HG03097 (cell line): ENCODE data around the gene CTPS2.

Experiments used
- ATAC-seq: cut with Tn5 transposase; IDR thresholded peaks from one replicate; pipeline ENCODE4 v1.9.1; 2021; ENCODE audit not compliant: unreplicated experiment, low FRiP score

CTPS2 gene

DNA sequence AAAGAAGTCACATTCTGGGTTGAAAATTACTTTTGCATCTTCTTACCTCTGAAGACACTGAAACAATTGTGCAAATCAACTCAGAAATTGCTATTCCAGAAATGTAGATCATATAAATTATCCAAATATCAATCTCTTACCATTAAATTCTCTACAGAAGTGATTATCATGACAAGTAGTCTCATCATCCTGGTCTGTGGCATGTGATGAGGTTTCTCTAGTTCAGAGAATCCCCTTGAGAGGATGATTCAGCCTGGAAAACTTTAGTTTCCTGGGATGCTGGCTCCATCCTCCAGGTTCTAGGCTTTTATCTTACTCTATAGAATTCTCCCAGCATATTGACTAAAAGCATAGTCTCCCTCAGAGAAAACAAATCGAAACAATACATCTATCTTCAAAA, 138.7 kb downstream of the CTPS2 start:
- no peak for ATAC-seq

- no peak for ATAC-seq
Observed at GRCh38 chrX:16567681-16568080, 144.8 kb downstream of the CTPS2 start.

- ATAC-seq: no peak
Observed at GRCh38 chrX:16566571-16566970, 145.9 kb downstream of the CTPS2 start.

DNA sequence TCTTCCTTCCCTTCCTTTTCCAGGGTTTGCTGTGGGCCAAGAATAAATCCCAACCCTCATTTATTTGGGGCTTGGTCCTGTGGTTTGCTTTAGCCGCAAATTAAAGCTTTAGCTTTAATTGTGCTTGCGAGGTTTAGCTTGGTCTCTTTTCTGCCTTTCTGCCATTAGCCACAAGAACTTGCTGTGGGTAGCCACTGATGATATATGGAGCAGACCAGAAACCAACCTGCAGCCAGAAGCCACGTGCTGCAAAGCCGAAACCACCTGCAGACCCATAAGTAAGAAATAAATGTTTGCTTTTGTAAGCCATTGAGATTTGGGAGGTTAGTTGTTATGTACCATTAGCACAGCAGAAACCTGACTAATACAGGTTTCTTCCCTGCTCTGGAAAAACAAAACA, 152.3 kb downstream of the CTPS2 start:
- no peak for ATAC-seq

DNA sequence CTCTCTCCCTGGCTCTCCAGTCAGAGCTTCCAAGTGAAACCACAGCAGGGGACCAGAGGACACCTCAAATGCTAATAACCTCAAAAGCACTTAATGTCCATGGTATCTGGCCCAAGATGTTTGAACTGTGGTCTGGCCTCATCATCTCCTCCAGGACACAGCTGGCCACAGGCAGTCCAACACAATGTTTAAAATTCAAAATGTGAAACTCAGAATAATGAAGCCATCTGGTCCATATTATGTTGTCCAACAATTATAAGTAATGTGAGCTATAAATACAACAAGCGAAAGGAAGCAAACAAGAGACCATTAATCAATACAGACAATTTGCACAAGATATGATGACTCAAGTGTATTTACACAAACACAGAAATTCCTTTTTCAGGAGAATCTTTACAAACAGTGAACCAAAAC, 153.3 kb downstream of the CTPS2 start:
- ATAC-seq: no peak

DNA sequence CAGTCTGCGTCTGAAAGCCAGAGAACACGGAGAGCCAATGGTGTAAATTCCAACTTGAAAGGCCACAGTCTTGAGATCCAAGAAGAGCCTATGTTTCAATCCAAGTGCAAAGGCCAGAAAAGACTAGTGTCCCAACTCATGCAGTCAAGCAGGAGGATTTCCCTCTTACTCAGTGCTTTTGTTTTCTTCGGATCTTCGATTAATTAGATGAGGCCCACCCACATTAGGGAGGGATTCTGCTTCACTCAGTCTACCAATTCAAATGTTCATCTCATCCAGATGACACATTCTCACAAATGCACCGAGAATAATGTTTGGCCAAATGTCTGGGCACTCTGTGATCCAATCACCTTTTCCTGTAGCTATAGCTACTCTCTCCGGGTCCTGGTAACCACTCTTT, 154.0 kb downstream of the CTPS2 start:
- no peak for ATAC-seq

- ATAC-seq: no peak
Observed at GRCh38 chrX:16552546-16552945, 159.9 kb downstream of the CTPS2 start.

DNA sequence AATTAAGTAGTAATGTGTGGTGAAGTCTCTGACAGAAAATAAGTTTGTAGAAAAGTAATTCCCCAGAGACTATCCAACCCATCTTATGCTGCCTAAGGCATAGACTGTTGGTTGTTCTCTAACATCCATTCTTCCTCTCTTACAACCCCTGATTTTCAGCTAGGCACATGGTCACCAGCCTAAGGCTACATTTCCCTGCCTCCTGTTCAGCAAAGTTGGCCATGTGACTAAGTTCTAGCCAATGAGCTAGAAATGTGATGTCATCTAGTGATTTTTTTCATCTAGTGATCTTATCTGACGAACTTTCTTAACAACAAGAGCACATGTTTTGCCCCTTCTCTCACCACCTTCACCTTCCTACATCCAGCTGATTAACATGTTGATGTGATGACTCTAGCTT, 164.8 kb downstream of the CTPS2 start:
- no peak for ATAC-seq

DNA sequence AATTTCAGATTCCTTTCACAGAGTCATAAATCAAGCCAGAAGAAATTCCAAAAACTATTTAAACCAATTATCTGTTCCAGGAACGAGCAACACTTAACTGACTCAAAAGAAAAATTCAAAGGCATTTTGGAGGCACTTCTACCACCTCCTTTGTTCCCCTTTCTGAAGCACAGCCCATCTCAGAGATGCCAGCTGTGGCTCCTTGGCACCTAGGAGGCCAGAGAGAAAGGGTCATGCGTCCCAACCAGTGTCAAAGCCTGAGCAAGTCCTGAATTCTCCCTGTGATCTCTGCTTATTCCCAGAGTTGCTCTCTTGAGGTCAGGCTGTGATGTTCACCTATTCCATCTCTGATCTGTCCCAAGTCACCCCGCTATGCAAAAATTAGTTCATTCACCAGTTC, 167.5 kb downstream of the CTPS2 start:
- no peak for ATAC-seq
